ENCODE results near the gene ATAD1. TPM values are rescaled to one million over a fixed set of nuclear protein-coding genes. Genes with fewer than 3 reads are reported as not detected.

ATAD1 gene
- total and polyA plus RNA-seq, 2 of the 8 experiments (the other 6 are each of a cell fraction or from before 2014, with no cell fraction given) = 8.9 to 35.3 TPM

DNA sequence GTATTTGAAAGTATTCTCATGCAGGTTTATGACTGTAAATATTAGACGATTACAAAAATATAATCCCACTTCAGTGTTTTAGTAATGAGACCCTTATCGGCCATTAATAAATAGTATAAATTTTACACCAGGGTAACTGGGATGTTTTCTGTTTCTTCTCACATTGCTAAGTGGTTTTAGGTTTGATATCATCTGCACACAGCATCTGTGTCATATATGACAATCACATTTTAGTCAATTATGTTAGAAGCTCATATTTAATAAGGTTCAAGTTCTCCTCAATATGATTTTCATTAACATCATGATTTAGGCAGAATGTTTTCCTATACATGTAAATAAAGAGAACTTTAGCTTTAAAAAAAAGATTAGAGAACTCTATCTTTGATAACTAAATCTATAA is 66.8 kb downstream of the ATAD1 start (continued):
- TF ChIP-seq BCL11A (IDR thresholded peaks at IDR 0.05; ENCODE audit: low read depth in 2 of 2, low read length in 2 of 2) (no peak), CHD2 (IDR thresholded peaks at IDR 0.05; ENCODE audit: low read length) (no peak), CBX5 (IDR thresholded peaks at IDR 0.05; ENCODE audit: low read depth, low read length) (no peak), TBP (IDR thresholded peaks at IDR 0.05; ENCODE audit: low read depth, low read length) (no peak)
- TF ChIP-seq, protein P1, sequence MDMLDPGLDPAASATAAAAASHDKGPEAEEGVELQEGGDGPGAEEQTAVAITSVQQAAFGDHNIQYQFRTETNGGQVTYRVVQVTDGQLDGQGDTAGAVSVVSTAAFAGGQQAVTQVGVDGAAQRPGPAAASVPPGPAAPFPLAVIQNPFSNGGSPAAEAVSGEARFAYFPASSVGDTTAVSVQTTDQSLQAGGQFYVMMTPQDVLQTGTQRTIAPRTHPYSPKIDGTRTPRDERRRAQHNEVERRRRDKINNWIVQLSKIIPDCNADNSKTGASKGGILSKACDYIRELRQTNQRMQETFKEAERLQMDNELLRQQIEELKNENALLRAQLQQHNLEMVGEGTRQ (IDR thresholded peaks at IDR 0.05; ENCODE audit: low read length) = no peak

Data from H1 (cell line).